GM18907 (cell line): ENCODE results near the gene NPR3.

Experiments used
- ATAC-seq: cut with Tn5 transposase; IDR thresholded peaks from one replicate; pipeline ENCODE4 v1.9.1; 2021; ENCODE audit warnings: mild to moderate bottlenecking, moderate library complexity; ENCODE audit not compliant: unreplicated experiment

The NPR3 gene

DNA sequence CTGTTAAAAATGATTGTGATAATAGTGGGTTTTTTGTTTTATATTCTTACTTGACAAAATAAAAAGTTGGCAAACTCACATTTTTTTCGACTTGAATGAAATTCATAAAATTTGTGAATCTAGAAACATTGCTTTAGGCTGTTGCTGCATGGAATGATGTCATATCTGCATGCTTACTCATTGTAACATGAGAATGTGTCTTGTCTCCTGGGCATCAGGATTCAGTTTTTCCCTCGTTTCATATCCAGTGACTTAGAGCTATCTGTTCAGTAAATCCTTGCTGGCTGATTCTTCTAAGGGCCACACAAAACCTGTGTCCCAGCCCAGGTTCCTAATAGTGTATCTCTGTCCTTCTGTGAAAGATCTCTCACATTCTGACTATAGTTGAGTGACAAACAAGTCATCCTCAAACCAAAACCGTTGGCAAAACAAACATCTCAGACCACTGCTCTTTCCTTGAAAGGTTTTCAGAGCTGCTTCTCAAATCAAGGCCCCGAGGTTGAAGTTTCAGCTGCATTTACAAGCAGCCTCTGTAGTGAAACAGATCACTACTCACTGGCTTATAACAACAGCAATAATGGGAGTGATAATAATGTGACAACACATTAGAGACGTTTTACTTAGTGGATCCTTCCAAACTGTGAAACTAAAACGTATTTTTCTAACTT lies 95.0 kb downstream of the NPR3 start:
- no peak for ATAC-seq

DNA sequence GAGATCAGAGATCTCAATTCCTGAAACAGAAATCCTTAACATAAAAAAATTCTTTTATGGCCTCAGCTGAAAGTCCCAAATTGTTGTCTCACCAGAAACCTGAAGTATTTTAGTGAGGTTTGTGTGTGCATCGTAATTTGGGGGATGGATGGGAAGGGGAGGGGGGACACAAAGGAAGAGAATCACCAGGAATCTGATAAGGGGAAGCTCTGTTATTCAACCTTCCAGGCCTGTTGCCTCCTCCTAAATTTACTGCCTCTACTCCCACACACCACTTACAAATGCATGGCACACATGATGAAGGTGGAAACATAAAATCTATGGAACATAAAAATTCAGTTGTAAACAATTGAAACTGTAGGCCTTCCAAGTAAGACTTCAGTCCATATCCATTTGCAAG lies 97.7 kb downstream of the NPR3 start:
- ATAC-seq: no peak

DNA sequence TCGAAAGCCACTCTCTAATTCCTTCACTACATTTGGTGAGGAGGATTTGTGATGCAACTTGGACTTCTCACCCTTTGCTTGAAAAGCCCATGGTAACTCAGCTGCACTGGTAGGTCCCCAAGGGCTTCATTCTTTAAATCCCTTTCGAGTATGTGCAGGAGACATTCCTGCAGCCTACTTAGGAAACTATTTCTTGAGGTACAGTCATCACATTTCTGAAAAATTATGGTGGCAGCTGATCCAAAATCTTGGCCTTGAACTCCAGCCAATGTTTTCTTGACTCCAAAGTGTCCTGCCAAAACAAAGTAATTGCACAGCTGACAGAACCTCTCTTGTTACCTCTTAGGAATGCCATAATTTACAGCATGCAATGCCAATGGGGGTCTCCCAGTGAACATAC lies 99.7 kb downstream of the NPR3 start:
- no peak for ATAC-seq

DNA sequence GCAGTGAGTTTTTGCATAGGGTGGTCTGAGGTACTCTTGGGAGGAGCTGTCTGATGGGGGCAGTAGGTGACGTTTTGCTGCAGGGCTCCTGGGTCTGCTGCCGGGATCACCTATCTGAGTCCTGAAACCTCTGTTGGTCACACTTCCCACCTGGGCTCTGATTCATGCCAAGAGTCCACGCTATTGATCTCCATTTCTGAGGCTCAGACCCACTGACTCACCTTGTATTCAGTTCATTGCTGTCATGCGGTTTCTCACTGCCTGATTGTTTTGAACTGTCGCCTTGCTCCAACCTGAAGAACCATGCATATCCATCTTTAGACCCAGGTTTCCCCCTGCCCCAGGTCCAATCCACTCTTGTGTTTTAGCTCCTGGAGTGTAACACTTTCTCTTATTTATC lies 101.3 kb downstream of the NPR3 start:
- no peak for ATAC-seq

DNA sequence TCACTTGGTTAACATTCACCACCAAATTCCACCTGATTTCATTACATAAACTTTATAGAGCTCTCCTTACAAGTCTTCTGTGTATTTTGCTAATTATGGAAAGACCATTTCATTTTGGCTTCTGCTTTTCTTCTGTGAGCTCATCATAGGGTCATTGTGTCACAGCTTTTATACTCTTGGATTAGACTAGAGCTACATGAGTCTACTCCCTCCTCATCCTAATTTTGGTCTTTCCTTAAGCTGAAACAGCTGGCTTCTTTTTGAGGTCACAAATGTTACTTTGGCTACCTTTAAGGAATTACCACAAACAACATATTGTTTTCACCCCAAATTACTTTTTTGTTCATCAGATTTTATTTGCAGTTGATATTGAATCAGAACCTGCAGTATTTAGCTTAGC lies 103.0 kb downstream of the NPR3 start:
- ATAC-seq: no peak

DNA sequence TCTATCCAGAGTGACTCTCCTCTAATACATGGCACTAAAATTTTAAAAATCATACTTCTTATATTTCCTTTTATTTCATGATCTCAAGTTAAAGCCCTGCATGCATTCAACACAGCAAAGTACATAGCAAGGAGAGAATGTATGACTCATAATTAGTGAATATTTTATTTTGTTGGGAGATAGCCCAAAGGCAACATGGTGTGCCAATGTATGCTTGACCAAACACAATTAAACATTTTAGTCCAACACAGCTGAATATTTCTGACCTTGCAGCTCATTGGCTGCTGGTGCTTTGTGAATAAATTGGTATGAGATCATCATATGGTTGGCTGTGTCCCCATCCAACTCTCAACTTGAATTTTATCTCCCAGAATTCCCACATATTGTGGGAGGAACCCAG lies 103.5 kb downstream of the NPR3 start:
- no peak for ATAC-seq

DNA sequence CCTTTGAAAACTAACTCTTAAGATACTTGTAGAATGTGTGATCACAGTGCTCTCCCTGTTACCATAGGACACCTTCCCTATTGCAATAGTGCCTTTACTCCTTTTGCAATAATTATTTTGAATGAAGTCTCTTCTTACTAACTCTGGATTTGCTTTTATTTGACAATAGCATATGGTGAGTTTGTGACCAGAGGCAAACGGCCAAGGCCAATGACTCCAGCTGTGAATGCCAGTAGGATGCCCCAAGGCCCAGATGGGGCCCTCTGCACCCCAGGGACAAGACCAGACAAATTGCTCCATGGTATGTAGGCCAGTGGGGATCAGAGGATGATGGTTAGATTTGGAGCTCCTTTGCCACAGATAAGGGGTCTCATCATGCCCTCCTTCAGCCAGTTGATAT lies 116.9 kb downstream of the NPR3 start:
- no peak for ATAC-seq

DNA sequence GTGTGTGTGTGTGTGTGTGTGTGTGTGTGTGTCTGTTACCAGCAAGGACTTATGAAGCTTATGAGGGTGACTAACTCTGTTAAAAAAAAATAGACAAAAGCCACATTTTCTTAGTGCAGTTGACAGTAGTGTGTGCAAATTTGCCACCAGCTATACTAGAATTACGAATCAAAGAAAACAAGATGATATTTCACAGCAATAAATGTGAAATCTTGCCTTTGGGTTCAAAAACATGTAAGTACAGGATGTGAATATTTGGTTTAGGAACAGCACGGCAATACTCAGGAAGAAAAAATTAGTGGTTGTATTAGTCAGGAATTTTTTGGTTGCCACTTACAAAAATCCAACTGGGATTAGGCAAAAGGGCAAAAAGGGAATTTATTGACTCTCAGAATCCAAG lies 117.4 kb downstream of the NPR3 start:
- ATAC-seq: no peak

DNA sequence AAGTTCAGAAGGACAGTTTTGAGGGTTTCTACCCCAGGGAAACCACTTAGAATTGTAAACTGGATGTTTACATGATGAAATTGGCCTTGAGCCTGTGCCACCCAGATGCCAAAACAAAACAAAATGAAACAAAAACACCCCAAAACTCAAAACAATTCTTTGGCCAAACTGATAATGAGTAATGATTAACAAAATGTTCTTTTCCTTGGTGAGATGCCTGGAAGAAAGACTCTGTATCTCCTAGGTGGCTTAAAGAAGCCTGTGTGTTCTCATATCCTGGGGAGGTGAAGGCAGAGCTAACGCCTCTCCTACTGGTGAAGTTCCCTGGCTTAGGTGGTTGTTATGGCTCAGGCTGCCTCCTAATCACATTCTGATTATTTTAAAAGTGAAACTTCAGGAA lies 120.5 kb downstream of the NPR3 start:
- no peak for ATAC-seq

DNA sequence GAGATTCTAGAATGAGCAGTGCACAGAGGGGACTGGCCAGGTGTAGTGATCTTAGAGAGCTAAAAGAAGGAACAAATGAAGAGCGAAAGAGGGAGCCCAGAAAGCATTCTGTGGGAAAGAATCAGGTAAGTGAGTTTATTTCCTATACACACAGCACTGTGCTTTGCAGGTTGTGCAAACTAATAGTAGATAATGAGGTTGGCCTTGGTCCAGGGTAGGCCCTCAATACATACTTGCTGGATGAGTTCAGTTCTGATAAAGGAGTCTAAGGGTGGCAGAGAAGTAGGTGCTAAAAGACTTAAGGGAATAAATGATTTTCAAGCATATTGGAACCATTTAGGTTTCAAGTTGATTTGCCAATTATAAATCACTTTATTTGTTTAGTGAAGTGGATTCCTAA lies 122.0 kb downstream of the NPR3 start:
- no peak for ATAC-seq

DNA sequence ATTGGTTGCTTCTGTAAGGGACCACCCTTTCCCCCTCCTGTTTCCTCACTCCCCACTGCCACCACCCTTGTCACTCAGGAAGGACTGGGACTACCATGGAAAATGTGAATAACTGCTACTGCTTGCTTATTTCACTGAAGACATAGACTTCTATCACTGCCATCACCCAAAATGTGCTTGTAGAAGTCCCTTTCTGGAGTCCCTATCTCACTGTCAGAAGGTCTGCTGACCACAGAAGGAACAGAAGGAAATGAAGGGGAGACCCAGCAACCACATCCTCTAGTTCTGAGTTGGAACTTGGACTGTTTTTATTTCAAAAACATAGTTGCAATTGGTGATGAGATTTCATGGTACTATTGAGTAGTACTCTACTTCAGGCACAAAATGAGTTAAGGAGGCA lies 122.5 kb downstream of the NPR3 start:
- ATAC-seq: no peak

DNA sequence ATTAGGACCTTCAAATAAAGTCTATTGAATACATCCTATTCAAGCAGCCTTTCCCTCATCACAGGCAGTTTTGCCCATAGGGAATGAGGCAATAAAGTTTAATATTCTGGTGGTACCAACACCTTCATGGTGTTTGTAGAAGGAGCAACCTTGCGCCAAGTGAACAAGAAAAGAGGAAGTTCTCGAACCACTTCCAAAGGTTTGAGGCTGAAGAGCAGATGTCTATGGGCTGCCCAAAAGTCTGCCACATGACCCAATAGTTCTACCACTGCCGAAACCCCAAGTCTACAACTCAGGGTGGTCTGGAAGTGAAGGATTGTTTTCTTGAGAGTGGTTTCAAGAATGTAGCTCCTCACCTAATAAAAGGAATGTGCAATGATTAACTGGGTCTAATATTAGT lies 123.1 kb downstream of the NPR3 start:
- ATAC-seq: no peak

DNA sequence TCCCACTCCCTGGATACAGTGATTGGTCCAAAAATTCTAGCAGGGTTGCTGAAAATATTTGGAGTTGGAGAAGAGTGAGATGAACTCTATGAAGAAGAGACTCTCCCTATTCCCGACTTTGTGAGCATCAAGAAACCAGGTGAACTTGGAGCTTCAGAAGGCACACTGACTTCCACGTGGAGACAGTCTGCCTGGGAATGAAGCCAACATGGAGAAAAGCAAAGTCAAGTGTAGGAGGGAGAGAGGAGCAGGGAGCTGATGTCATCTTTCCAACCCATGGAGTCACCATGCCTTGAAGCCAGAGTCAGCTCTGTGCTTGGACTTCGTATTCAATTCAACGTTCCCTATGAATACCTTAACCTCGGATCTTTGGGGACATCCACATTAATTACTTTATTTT lies 125.1 kb downstream of the NPR3 start:
- no peak for ATAC-seq

DNA sequence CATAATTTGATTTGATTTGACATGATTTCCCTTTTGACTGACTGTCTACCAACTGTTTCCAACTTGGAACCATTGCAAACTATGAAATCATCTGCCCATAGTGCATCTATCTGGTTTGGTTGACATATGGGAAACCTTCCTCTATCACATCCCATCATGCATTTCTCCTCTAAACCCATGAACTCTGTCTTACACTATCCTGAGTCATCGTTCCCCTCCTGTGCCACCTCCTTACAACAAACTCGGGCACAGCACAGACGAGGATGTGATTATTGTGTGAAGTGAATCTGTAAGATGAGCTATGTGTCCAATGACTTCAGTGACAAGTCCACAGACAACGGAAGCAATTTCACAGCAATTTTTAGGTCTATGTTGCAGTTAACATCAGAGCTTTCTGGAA lies 126.1 kb downstream of the NPR3 start:
- ATAC-seq: no peak

DNA sequence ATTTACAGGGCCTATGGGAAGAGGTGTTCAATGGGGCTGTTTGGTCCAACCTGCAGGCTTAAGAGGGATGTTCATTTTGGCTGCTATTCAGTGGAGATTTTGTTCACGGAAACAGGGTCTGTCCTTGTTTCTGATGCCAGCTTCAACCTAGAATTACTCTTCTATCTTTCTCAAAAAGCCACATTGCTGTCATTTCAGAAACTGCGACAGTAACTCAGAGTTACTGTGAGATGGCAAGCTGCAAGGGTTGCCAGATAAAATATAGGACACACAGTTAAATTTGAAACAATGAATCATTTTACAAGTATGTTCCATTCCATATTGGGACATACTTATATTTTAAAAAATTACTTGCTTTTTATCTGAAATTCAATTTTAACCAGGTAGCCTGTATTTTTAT lies 128.0 kb downstream of the NPR3 start:
- ATAC-seq: no peak

DNA sequence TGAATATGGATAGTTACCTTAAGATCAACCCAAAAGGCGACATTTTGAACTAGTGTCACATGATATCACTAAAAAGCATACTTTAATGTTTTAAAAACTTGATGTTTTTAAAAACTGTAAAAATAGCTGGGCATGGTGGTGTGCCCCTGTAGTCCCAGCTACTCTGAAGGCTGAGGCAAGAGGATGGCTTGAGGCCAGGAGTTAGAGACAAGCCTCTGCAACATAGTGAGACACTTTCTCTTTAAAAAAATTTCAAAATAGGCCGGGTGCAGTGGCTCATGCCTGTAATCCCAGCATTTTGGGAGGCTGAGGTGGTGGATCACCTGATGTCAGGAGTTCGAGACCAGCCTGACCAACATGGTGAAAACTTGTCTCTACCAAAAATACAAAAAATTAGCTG lies 129.5 kb downstream of the NPR3 start:
- ATAC-seq: no peak
